ENCODE data around the gene SH2D7. TPM values are rescaled to one million over a fixed set of nuclear protein-coding genes. Genes with fewer than 3 reads are reported as not detected.
"Not testable (repeated sequence)": the region's sequence is repeated elsewhere in the genome, so short reads cannot be mapped to it uniquely, and the experiment has no call there.

Gene SH2D7
- total and polyA plus RNA-seq, 5 donors = 0.02 TPM; not detected in 4

GRCh38 chr15:78148392-78149067 is 56.2 kb downstream of the SH2D7 start:
- no peaks in the 10 kb centered on the region for H3K27me3 ChIP-seq (ENCODE audit: control insufficient read depth, insufficient read depth)
- DNase-seq (peak in 1 of 3 donors; percentile 42), ATAC-seq (peak in 1 of 2 donors; percentile 4)
- H3K4me1 ChIP-seq (ENCODE audit: control insufficient read depth, insufficient read depth, low read length) = peaks cover 7% of the 10 kb centered on the region
- peak overlapping the region; percentile 93 for H3K4me3 ChIP-seq (ENCODE audit: low read length)
- H3K9me3 ChIP-seq (ENCODE audit: control insufficient read depth, low read length) = no peaks in the 10 kb centered on the region
- intact Hi-C loops (cut with DNase I) = no loop called here
- WGBS = 19% methylated on average over 14 of the region's 14 CpGs
- peak overlapping the region; percentile 46 for H3K27ac ChIP-seq (ENCODE audit: low read length)

DNA sequence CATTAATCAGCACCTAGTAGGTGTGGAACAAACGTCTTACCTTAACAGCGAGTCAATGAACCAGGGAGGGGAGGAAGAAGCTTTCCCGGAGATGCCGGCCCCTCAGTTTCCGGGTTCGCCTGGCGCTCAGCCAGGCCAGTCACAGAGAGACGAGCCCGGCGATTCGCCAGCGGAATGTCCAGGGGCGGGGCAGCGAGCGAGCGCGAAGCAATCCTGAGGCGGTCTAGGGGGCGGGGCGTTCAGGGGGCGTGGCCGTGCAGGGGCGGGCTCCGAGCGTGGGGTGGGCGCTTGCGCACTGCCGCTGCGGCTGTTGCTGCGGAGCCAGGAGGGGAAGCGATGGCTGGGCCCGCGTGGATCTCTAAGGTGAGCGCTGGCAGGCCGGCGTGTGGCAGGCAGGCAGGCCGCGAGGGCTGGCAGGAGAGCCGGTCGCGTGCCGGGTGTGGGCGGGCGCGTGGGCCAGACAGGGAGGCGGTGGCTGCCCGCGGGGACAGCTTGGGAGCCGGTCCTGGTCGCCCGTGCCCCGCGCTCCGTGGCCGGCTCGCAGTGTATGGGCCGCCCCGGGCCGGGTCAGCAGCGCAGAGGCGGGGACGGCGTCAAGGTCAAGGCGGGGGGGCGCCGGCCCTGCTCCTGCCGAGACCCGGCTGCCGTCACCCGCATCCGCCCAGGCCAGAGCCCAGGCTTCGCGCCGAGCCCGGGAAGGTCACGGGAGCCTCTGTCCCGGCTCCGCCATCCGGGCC is 56.9 kb downstream of the SH2D7 start, which contains the start of gene IDH3A:
Gene IDH3A (plus strand): TSS at position 295 of the 737 bp plus-strand sequence. CDS start 42 bp downstream, at position 337.
- WGBS = under 1% methylated on average over 79 of the region's 79 CpGs
- Histone ChIP-seq H3K27ac (ENCODE audit: low read length) (peak within 1 kb of the TSS; percentile 98), H3K4me1 (ENCODE audit: control insufficient read depth, insufficient read depth, low read length) (peaks cover 7% of the 10 kb centered on the region), H3K27me3 (ENCODE audit: control insufficient read depth, insufficient read depth) (no peaks in the 10 kb centered on the region), H3K9me3 (ENCODE audit: control insufficient read depth, low read length) (no peaks in the 10 kb centered on the region), H3K4me3 (ENCODE audit: low read length) (peak within 1 kb of the TSS; percentile 93)
- DNase-seq (peak; percentile 100), ATAC-seq (peak; percentile 98)
- intact Hi-C loops (cut with DNase I) = no loop called here

DNA sequence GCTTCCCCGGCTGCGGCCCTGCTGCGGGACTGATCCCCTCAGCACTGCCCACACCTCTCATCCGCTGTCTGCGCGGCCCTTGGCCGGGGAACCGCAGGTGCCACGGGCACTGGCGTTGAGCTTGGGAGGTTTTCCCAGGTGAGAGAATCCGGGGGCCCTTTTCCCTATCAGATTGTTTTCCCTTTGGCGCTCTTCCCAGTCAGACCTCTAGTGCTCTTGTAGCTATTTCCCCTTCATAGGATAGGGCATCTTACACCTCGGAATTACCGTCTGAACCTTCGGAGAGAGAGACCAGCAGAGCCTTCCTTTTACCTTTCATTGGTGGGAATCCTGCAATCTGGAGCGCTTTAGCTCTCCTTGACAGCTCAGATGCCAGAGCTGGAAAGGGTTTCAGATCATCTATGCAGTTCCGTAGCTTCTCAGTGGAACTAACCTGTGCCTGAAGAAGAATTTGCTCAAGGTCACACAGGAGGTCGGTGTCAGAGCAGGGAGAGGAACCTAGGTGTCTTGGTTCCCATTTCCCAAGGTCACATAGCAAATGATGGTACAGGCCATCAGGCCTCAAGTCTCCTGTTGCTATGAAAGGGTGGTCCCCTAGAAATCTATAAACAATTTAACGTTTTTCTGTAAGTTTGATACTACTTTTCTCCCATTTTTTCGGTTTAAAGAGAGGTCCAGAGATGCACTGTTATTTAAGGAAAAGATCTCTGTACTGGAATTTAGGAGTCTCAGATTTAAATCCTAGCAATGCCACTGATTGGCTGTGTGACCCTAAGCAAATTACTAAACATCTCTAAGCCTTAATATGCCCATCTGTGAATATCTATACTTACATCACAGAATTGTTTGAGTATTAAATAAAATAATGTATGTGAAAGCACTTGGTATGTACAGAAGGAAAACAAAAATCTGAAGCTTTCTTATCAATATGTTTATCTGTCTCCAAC is 57.7 kb downstream of the SH2D7 start:
- Histone ChIP-seq H3K4me1 (ENCODE audit: control insufficient read depth, insufficient read depth, low read length) (peaks cover 9% of the 10 kb centered on the region), H3K27me3 (ENCODE audit: control insufficient read depth, insufficient read depth) (no peaks in the 10 kb centered on the region), H3K27ac (ENCODE audit: low read length) (peak overlapping the region; percentile 98), H3K4me3 (ENCODE audit: low read length) (peak overlapping the region; percentile 93), H3K9me3 (ENCODE audit: control insufficient read depth, low read length) (no peaks in the 10 kb centered on the region)
- intact Hi-C loops (cut with DNase I) = no loop called here
- ATAC-seq = no peak
- WGBS = 11% methylated on average over 20 of the region's 20 CpGs
- DNase-seq = no peak

GRCh38 chr15:78151075-78151474 is 58.7 kb downstream of the SH2D7 start:
- H3K4me1 ChIP-seq (ENCODE audit: control insufficient read depth, insufficient read depth, low read length); H3K27me3 ChIP-seq (ENCODE audit: control insufficient read depth, insufficient read depth); DNase-seq; ATAC-seq; intact Hi-C loops (cut with DNase I); H3K9me3 ChIP-seq (ENCODE audit: control insufficient read depth, low read length): not testable (repeated sequence)
- Histone ChIP-seq H3K4me3 (ENCODE audit: low read length) (peak overlapping the region; percentile 93), H3K27ac (ENCODE audit: low read length) (peak overlapping the region; percentile 80)
- WGBS = 95% methylated on average over 8 of the region's 8 CpGs

Other genes with a start within 250 kb of the SH2D7 start
- 10 to 100 TPM; 14.0 to 19.8 (median 15.6) TPM for gene TBC1D2B, start 14.8 kb upstream of the SH2D7 start, total RNA-seq
- 8.2 TPM for gene TBC1D2B, start 14.8 kb upstream of the SH2D7 start, polyA plus RNA-seq
- gene CIB2, start 38.9 kb downstream of the SH2D7 start, total RNA-seq = 10 to 100 TPM; 59.0 to 76.3 (median 64.5) TPM
- 55.0 TPM for gene CIB2, start 38.9 kb downstream of the SH2D7 start, polyA plus RNA-seq
- 100 to 1,000 TPM; 288 to 523 (median 472) TPM for gene IDH3A, start 56.8 kb downstream of the SH2D7 start, total RNA-seq
- gene IDH3A, start 56.8 kb downstream of the SH2D7 start, polyA plus RNA-seq = 193 TPM
- under 1 TPM in 3 of 4 donors, not detected in 1; 0.35 to 0.51 (median 0.42) TPM for gene ACSBG1, start 142.0 kb downstream of the SH2D7 start, total RNA-seq
- gene ACSBG1, start 142.0 kb downstream of the SH2D7 start, polyA plus RNA-seq = 1.1 TPM
- 100 to 1,000 TPM in 3 of 4 donors, 10 to 100 TPM in 1; 74.7 to 170 (median 115) TPM for gene DNAJA4, start 172.0 kb downstream of the SH2D7 start, total RNA-seq
- gene DNAJA4, start 172.0 kb downstream of the SH2D7 start, polyA plus RNA-seq = 97.5 TPM
- gene SKIC8, start 207.0 kb downstream of the SH2D7 start, total RNA-seq = 10 to 100 TPM; 26.8 to 37.1 (median 28.3) TPM
- 34.7 TPM for gene SKIC8, start 207.0 kb downstream of the SH2D7 start, polyA plus RNA-seq
- under 1 TPM in 1 of 4 donors, not detected in 3; 0.32 TPM for gene CRABP1, start 247.8 kb downstream of the SH2D7 start, total RNA-seq
- gene CRABP1, start 247.8 kb downstream of the SH2D7 start, polyA plus RNA-seq = 0.29 TPM

Measured in right cardiac atrium (tissue), 5 donors.